GM23338 (cell line): Measurements from ENCODE around the gene PIM1. TPM values are rescaled to one million over a fixed set of nuclear protein-coding genes. Genes with fewer than 3 reads are reported as not detected.

ENCODE experiments used
- ATAC-seq: fragments of 200-7000 bp; cut with Tn5 transposase; 3 replicates; pipeline ENCODE4 v1.9.1; 2020
- DNase-seq: peaks from one replicate; pipeline ENCODE4 v3.0.0-alpha.2; 2015; ENCODE audit warnings: low spot score
- H2AFZ ChIP-seq: fragments of 200-600 bp; sonication (generic); 2 replicates; pipeline ENCODE4 v1.8.0; 2016; ENCODE audit warnings: antibody characterized with exemption, mild to moderate bottlenecking, moderate library complexity
- H3F3A ChIP-seq: fragments of 200-600 bp; sonication (generic); replicated peaks from 2 replicates; pipeline ENCODE4 v1.8.0; 2017; ENCODE audit warnings: antibody characterized with exemption, mixed run types, low read depth
- H3K27ac ChIP-seq: fragments of 200-600 bp; sonication (generic); 2 replicates; pipeline ENCODE4 v1.6.1; 2016; ENCODE audit warnings: low read depth
- H3K27me3 ChIP-seq: fragments of 200-600 bp; sonication (generic); 2 replicates; pipeline ENCODE4 v1.8.0; 2016; ENCODE audit warnings: mild to moderate bottlenecking, mixed run types, moderate library complexity; ENCODE audit not compliant: insufficient read depth
- H3K36me3 ChIP-seq: fragments of 200-600 bp; sonication (generic); 2 replicates; pipeline ENCODE4 v1.8.0; 2016; ENCODE audit warnings: mild to moderate bottlenecking; ENCODE audit not compliant: insufficient read depth
- H3K4me1 ChIP-seq: fragments of 200-600 bp; sonication (generic); 2 replicates; pipeline ENCODE4 v1.8.0; 2016; ENCODE audit warnings: mild to moderate bottlenecking, moderate library complexity; ENCODE audit not compliant: insufficient read depth
- H3K4me2 ChIP-seq: fragments of 200-600 bp; sonication (generic); 2 replicates; pipeline ENCODE4 v1.7.1; 2017; ENCODE audit warnings: mixed run types
- H3K4me3 ChIP-seq: fragments of 200-600 bp; sonication (generic); 2 replicates; pipeline ENCODE4 v1.6.1; 2016; ENCODE audit warnings: mixed run types
- H3K79me2 ChIP-seq: fragments of 200-600 bp; sonication (generic); replicated peaks from 2 replicates; pipeline ENCODE4 v1.8.0; 2017; ENCODE audit warnings: mild to moderate bottlenecking; ENCODE audit not compliant: insufficient read depth
- H3K9me2 ChIP-seq: fragments of 200-600 bp; sonication (generic); 2 replicates; pipeline ENCODE4 v1.8.0; 2017; ENCODE audit not compliant: insufficient read depth
- H4K20me1 ChIP-seq: fragments of 200-600 bp; sonication (generic); replicated peaks from 2 replicates; pipeline ENCODE4 v1.8.0; 2017; ENCODE audit warnings: mild to moderate bottlenecking; ENCODE audit not compliant: insufficient read depth
- H3K27ac Mint-ChIP-seq: 2 replicates; pipeline ENCODE4 v1.8.0; 2020; ENCODE audit warnings: inconsistent platforms, mild to moderate bottlenecking, moderate library complexity, mixed read lengths
- H3K27me3 Mint-ChIP-seq: 3 replicates; pipeline ENCODE4 v1.8.0; 2022; ENCODE audit warnings: low read depth, mild to moderate bottlenecking, moderate library complexity, mixed read lengths, inconsistent platforms; ENCODE audit not compliant: insufficient read depth, poor library complexity
- H3K36me3 Mint-ChIP-seq: 3 replicates; pipeline ENCODE4 v1.8.0; 2021; ENCODE audit warnings: low read depth, mild to moderate bottlenecking, inconsistent platforms, moderate library complexity, mixed read lengths
- H3K4me1 Mint-ChIP-seq: 3 replicates; pipeline ENCODE4 v1.8.0; 2020; ENCODE audit warnings: mild to moderate bottlenecking, inconsistent platforms, mixed read lengths
- H3K4me3 Mint-ChIP-seq: 3 replicates; pipeline ENCODE4 v1.8.0; 2021; ENCODE audit warnings: moderate library complexity, mild to moderate bottlenecking, inconsistent platforms, mixed read lengths
- H3K9me3 Mint-ChIP-seq: 3 replicates; pipeline ENCODE4 v1.8.0; 2020; ENCODE audit warnings: moderate library complexity, mild to moderate bottlenecking, inconsistent platforms, mixed read lengths
- CREB1 ChIP-seq: fragments of 250-450 bp; sonication (Bioruptor Pico); IDR thresholded peaks from 2 replicates; pipeline ENCODE4 v1.5.0; 2020; ENCODE audit warnings: low read depth, mild to moderate bottlenecking, moderate library complexity
- CTCF ChIP-seq, 2 experiments: fragments of 200-600 bp in 1 of 2; sonication (generic) in 1 of 2; conservative IDR thresholded peaks; 2 replicates each; pipeline versions ENCODE4 v1.5.1 to v1.6.1; 2016 to 2017; ENCODE audit warnings: antibody characterized with exemption in 2 of 2, low read depth in 2 of 2, mild to moderate bottlenecking in 2 of 2, moderate library complexity in 1 of 2
- ETS1 ChIP-seq: IDR thresholded peaks from 2 replicates; pipeline ENCODE4 v1.6.1; 2016; ENCODE audit warnings: antibody characterized with exemption
- EZH2 ChIP-seq: fragments of 200-600 bp; sonication (generic); IDR thresholded peaks from one replicate; pipeline ENCODE4 v1.8.0; 2017; ENCODE audit warnings: antibody characterized with exemption, mild to moderate bottlenecking, low read depth; ENCODE audit not compliant: unreplicated experiment
- EZH2phosphoT487 ChIP-seq: fragments of 200-600 bp; sonication (generic); IDR thresholded peaks from one replicate; pipeline ENCODE4 v1.8.1; 2018; ENCODE audit warnings: antibody characterized with exemption; ENCODE audit not compliant: unreplicated experiment
- JUNB ChIP-seq: IDR thresholded peaks from one replicate; pipeline ENCODE4 v1.6.1; 2016; ENCODE audit warnings: antibody characterized with exemption; ENCODE audit not compliant: unreplicated experiment
- NANOG ChIP-seq: IDR thresholded peaks from 2 replicates; pipeline ENCODE4 v1.6.1; 2016; ENCODE audit warnings: antibody characterized with exemption, borderline replicate concordance
- POLR2AphosphoS5 ChIP-seq: IDR thresholded peaks from 2 replicates; pipeline ENCODE4 v1.6.1; 2016; ENCODE audit warnings: antibody characterized with exemption, low read depth
- STAT1 ChIP-seq: IDR thresholded peaks from one replicate; pipeline ENCODE4 v1.6.1; 2016; ENCODE audit warnings: antibody characterized with exemption; ENCODE audit not compliant: unreplicated experiment
- ZNF114 ChIP-seq: fragments of 250-450 bp; sonication (Bioruptor Pico); IDR thresholded peaks from 2 replicates; pipeline ENCODE4 v1.5.0; 2020; ENCODE audit warnings: mild to moderate bottlenecking, moderate library complexity
- ZNF331 ChIP-seq: fragments of 250-450 bp; sonication (Bioruptor Pico); IDR thresholded peaks from 2 replicates; pipeline ENCODE4 v1.5.0; 2020; ENCODE audit warnings: low read depth, mild to moderate bottlenecking, moderate library complexity
- ZNF462 ChIP-seq: fragments of 250-450 bp; sonication (Bioruptor Pico); IDR thresholded peaks from 2 replicates; pipeline ENCODE4 v1.5.0; 2020; ENCODE audit warnings: mild to moderate bottlenecking, moderate library complexity
- polyA plus RNA-seq: library from polyadenylated mRNA; unstranded; fragments of >200 nt; fragmentation: Nextera tagmentation; extraction: Ambion mirVana; gene quantifications from 2 replicates; pipeline ENCODE4 v1.2.1, GENCODE V29; 2016
- total RNA-seq: library from RNA; depleted of rRNA; stranded (reverse); fragments of >200 nt; shearing (Covaris generic); gene quantifications from 2 replicates; pipeline ENCODE4 v1.2.3, GENCODE V29; 2014
- TF ChIP-seq, protein P1 (sequence below): IDR thresholded peaks from one replicate; pipeline ENCODE4 v1.6.1; 2018; ENCODE audit warnings: antibody characterized with exemption; ENCODE audit not compliant: unreplicated experiment

PIM1 gene
- total and polyA plus RNA-seq, 2 experiments from 2014 or later = 46.0 to 74.2 TPM

GRCh38 chr6:37131960-37132253 is 38.0 kb upstream of the PIM1 start:
- ATAC-seq = no peak
- peak overlapping the region; percentile 26 for H3K4me3 ChIP-seq
- H3K4me1 Mint-ChIP-seq = peaks cover 66% of the 10 kb centered on the region
- H3K36me3 ChIP-seq = peaks cover 8% of the 10 kb centered on the region
- H4K20me1 ChIP-seq = peaks cover 4% of the 10 kb centered on the region; the same call in 1 of the 2 replicates
- peak overlapping the region; percentile 65 for H3K4me2 ChIP-seq
- H3K4me3 Mint-ChIP-seq = peak overlapping the region; percentile 8; the same call in 1 of the 3 replicates
- peak overlapping the region; percentile 85 for H3K27ac ChIP-seq
- peaks cover 59% of the 10 kb centered on the region for H3K36me3 Mint-ChIP-seq
- H3K27ac Mint-ChIP-seq = peak overlapping the region; percentile 85
- H3K9me2 ChIP-seq = no peaks in the 10 kb centered on the region
- DNase-seq = no peak
- TF ChIP-seq POLR2AphosphoS5 (no peak), CTCF (conservative IDR thresholded peaks at IDR 0.05; ENCODE audit: low read depth in 2 of 2) (no peak), ZNF114 (CRISPR knock-in tag) (no peak), CREB1 (no peak), ETS1 (no peak), JUNB (no peak), EZH2phosphoT487 (no peak), STAT1 (no peak), ZNF331 (no peak), ZNF462 (CRISPR knock-in tag) (no peak), EZH2 (no peak), NANOG (no peak)
- TF ChIP-seq, protein P1, sequence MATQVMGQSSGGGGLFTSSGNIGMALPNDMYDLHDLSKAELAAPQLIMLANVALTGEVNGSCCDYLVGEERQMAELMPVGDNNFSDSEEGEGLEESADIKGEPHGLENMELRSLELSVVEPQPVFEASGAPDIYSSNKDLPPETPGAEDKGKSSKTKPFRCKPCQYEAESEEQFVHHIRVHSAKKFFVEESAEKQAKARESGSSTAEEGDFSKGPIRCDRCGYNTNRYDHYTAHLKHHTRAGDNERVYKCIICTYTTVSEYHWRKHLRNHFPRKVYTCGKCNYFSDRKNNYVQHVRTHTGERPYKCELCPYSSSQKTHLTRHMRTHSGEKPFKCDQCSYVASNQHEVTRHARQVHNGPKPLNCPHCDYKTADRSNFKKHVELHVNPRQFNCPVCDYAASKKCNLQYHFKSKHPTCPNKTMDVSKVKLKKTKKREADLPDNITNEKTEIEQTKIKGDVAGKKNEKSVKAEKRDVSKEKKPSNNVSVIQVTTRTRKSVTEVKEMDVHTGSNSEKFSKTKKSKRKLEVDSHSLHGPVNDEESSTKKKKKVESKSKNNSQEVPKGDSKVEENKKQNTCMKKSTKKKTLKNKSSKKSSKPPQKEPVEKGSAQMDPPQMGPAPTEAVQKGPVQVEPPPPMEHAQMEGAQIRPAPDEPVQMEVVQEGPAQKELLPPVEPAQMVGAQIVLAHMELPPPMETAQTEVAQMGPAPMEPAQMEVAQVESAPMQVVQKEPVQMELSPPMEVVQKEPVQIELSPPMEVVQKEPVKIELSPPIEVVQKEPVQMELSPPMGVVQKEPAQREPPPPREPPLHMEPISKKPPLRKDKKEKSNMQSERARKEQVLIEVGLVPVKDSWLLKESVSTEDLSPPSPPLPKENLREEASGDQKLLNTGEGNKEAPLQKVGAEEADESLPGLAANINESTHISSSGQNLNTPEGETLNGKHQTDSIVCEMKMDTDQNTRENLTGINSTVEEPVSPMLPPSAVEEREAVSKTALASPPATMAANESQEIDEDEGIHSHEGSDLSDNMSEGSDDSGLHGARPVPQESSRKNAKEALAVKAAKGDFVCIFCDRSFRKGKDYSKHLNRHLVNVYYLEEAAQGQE = no peak
- peaks cover 7% of the 10 kb centered on the region for H3K27me3 Mint-ChIP-seq
- peaks cover 85% of the 10 kb centered on the region for H3K79me2 ChIP-seq
- H2AFZ ChIP-seq = no peak overlapping the region
- peaks cover 67% of the 10 kb centered on the region for H3K4me1 ChIP-seq
- H3K9me3 Mint-ChIP-seq = no peaks in the 10 kb centered on the region
- peaks cover 14% of the 10 kb centered on the region for H3F3A ChIP-seq
- H3K27me3 ChIP-seq = no peaks in the 10 kb centered on the region
